ENCODE data around the gene EMID1.

EMID1 gene

GRCh38 chr22:29257751-29258181 is 52.1 kb downstream of the EMID1 start:
- in situ Hi-C loops (cut with MboI; ENCODE audit: low sequenced_read_pairs) = no loop called here

GRCh38 chr22:29258407-29259252 is 52.9 kb downstream of the EMID1 start:
- in situ Hi-C loops (cut with MboI; ENCODE audit: low sequenced_read_pairs) = no loop called here

- in situ Hi-C loops (cut with MboI; ENCODE audit: low sequenced_read_pairs) = no loop called here
Measured at GRCh38 chr22:29259253-29259899, 53.7 kb downstream of the EMID1 start.

GRCh38 chr22:29260031-29260560 is 54.4 kb downstream of the EMID1 start:
- in situ Hi-C loops (cut with MboI; ENCODE audit: low sequenced_read_pairs) = no loop called here

GRCh38 chr22:29260601-29261315 is 55.1 kb downstream of the EMID1 start:
- in situ Hi-C loops (cut with MboI; ENCODE audit: low sequenced_read_pairs) = no loop called here

GRCh38 chr22:29263791-29264276 is 58.1 kb downstream of the EMID1 start:
- in situ Hi-C loops (cut with MboI; ENCODE audit: low sequenced_read_pairs) = no loop called here

- in situ Hi-C loops (cut with MboI; ENCODE audit: low sequenced_read_pairs) = no loop called here
Measured at GRCh38 chr22:29265305-29265704, 59.6 kb downstream of the EMID1 start.

- in situ Hi-C loops (cut with MboI; ENCODE audit: low sequenced_read_pairs) = no loop called here
Measured at GRCh38 chr22:29265929-29266328, 60.2 kb downstream of the EMID1 start.

GRCh38 chr22:29266564-29267461 is 61.1 kb downstream of the EMID1 start:
- in situ Hi-C loops (cut with MboI; ENCODE audit: low sequenced_read_pairs) = no loop called here

- in situ Hi-C loops (cut with MboI; ENCODE audit: low sequenced_read_pairs) = no loop called here
Measured at GRCh38 chr22:29267462-29267857, 61.8 kb downstream of the EMID1 start.

GRCh38 chr22:29267858-29268510 is 62.3 kb downstream of the EMID1 start, which contains the start of the genes EWSR1 and RHBDD3:
TSS of gene EWSR1 (plus strand) at chr22:29268268. CDS start at chr22:29268337, 69 bp downstream.
TSS of gene RHBDD3 (minus strand) at chr22:29267981. CDS start at chr22:29265626, 2,355 bp downstream.
- in situ Hi-C loops (cut with MboI; ENCODE audit: low sequenced_read_pairs) = no loop called here

- in situ Hi-C loops (cut with MboI; ENCODE audit: low sequenced_read_pairs) = no loop called here
Measured at GRCh38 chr22:29268511-29269229, 63.0 kb downstream of the EMID1 start.

GRCh38 chr22:29269230-29269604 is 63.5 kb downstream of the EMID1 start:
- in situ Hi-C loops (cut with MboI; ENCODE audit: low sequenced_read_pairs) = no loop called here

GRCh38 chr22:29269731-29270474 is 64.2 kb downstream of the EMID1 start:
- in situ Hi-C loops (cut with MboI; ENCODE audit: low sequenced_read_pairs) = no loop called here

- in situ Hi-C loops (cut with MboI; ENCODE audit: low sequenced_read_pairs) = no loop called here
Measured at GRCh38 chr22:29270475-29271271, 65.0 kb downstream of the EMID1 start.

- in situ Hi-C loops (cut with MboI; ENCODE audit: low sequenced_read_pairs) = no loop called here
Measured at GRCh38 chr22:29272624-29273023, 66.9 kb downstream of the EMID1 start.

GRCh38 chr22:29275167-29275566 is 69.5 kb downstream of the EMID1 start:
- in situ Hi-C loops (cut with MboI; ENCODE audit: low sequenced_read_pairs) = no loop called here
